Fibroblast of skin of left quadriceps (primary cell): ENCODE measurements around the gene SMAD5.

ENCODE experiments used
- DNase-seq, 2 experiments: peaks; one replicate each; pipeline ENCODE4 v3.0.0-alpha.2; 2013; ENCODE audit warnings: low read depth in 2 of 2

The SMAD5 gene

GRCh38 chr5:136155761-136156160 lies 23.1 kb downstream of the SMAD5 start:
- no peak for DNase-seq

GRCh38 chr5:136157514-136157913 lies 24.9 kb downstream of the SMAD5 start:
- no peak for DNase-seq

- peak; percentile 21 to 28 for DNase-seq
Observed at GRCh38 chr5:136159457-136159856, 26.8 kb downstream of the SMAD5 start.

DNA sequence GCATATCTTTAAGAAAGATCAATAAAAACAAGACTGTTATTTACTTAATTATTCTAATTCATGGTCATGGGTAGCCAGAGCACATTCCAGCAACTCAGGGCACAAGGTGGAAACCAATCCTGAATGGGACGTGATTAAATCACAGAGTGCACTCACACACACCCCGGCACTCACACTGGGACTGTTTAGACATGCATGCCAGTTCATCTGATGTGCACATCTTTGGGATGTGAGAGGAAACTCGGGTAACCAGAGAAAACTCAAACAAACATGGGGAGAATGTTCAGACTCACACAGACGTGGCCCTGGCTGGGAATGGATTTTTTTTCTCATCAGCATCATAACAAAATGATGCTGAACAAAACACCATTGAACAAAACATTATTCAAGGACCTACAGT lies 29.4 kb downstream of the SMAD5 start:
- no peak for DNase-seq

GRCh38 chr5:136164226-136164625 lies 31.6 kb downstream of the SMAD5 start:
- no peak for DNase-seq

DNA sequence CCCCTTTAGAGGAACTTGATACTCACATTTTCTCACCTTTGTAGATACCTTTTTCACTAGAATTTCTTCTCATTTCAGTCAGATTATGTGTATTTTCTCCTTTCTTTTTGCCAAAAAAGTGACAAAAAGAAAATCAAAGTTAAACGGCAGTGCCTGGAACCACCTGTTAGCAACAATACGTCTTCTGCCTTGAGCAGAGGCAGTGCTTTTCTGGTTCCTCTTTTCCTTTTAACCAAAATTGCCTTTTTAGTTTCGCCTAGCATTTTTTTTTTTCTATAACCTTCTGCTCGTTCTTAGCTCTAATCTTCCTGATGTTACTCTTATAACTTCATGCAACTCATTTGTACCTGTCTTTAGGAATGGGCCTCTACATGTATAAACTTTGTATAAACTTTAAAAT lies 34.3 kb downstream of the SMAD5 start:
- DNase-seq = no peak

GRCh38 chr5:136169218-136169617 lies 36.6 kb downstream of the SMAD5 start:
- DNase-seq = no peak

DNA sequence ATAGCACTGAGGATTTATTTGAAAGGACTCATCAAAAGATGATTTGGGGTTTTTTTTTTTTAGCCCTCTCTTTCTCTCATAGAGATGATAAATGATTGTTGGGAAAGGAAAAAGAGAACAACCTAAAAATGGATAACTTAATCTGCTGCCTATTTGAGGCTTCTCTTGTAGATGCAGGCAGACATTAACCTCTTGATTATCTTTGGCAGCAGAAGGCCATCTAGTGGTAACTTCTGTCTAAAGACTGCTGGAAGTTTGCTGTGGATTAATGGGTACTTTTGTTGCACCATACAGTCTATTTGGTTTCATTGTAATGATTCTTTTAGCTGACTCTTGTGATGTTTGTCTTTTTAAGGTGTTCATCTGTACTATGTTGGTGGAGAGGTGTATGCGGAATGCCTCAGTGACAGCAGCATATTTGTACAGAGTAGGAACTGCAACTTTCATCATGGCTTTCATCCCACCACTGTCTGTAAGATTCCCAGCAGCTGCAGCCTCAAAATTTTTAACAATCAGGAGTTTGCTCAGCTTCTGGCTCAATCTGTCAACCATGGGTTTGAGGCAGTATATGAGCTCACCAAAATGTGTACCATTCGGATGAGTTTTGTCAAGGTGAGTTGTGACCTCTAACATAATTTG lies 41.5 kb downstream of the SMAD5 start:
- DNase-seq = peak; percentile 32 to 34

DNA sequence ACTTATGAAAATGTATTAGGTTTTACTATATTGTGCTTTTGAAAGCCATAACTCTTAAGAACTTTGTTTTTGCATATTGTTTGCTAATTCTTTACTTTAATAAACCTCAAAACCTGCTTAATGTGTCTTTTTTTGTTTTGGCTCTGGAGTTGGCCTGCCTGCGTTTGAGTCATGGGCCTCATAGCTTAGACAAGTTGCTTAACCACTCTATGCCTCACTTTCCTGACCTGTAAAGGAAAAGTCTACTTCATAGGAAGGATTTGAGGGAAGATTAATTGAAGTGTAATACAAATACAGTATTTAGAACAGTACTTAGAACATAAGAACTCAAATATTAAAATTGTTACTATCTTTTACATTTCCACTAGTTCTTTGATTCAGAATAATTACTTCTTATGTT lies 50.0 kb downstream of the SMAD5 start:
- DNase-seq = no peak

DNA sequence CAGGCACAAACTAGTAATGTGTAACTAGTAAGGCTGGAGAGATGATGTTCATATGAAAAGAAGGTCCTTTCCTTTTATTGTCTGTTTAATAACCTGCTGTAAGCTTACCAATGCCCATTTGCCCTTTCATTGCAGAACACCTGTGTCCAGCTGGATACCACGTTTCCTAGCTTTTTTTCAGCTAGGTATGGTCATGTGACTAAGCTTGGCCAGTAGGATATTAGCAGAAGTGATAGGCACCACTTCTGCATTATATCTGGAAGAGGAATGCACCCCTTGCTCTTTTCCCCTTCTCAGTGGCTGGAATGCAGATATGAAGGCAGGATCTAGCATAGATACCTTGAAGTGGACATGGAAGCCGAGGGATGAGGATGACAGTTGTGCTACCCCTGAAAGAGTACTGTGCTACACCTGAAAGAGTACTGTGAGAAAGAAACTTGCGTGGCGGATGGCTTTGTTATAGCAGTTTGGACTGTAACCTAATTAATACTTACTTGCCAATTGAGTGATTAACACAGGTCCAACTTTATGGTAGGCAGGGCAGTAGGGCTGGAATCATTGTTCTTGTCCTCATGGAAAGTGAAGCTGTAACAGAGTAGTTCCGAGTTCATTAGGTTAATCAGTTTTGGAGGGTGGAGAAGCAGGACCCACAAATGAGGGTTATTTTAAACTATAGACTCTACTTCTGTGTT lies 53.5 kb downstream of the SMAD5 start:
- no peak for DNase-seq

GRCh38 chr5:136186796-136187195 lies 54.2 kb downstream of the SMAD5 start:
- DNase-seq = no peak

DNA sequence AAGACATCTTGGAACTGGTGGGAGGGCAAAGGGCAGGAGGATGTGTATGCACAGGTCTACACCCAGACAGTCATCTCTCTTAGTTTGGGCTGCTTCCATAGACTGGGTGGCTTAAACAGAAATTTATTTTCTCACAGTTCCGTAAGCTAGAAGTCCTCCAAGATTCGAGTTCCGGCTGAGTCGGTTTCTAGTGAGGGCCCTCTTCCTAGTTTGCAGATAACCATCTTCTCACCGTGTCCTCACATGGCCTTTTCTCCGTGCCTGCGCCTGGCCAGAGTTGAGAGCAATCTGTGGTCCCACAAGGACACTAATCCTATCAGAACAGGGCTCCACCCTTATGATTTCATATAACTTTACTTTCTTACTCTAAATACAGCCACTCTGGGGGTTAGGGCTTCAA lies 56.2 kb downstream of the SMAD5 start:
- DNase-seq = no peak

- DNase-seq = no peak
Observed at GRCh38 chr5:136190091-136190720, 57.6 kb downstream of the SMAD5 start.

DNA sequence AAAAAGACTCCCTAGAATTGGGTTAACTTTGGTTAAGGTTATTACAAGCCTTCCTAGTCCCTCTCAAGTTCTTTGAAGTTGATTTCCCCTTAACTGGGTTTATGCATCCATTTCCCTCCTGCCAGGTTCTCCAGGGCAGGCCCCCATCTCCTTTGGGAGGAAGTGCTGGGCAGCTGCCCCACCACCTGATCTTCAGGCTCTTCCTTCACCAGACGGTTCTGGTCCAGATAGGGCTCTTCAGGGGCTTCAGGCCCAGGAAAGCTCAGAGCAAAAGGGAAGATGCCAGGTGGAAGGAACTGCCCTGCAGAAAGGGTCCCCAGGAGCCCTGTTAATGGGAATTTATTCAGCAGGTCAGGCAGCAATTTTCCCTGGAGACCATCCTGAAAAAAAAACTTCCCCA lies 58.3 kb downstream of the SMAD5 start:
- no peak for DNase-seq

- no peak for DNase-seq
Observed at GRCh38 chr5:136191304-136192014, 58.8 kb downstream of the SMAD5 start.

DNA sequence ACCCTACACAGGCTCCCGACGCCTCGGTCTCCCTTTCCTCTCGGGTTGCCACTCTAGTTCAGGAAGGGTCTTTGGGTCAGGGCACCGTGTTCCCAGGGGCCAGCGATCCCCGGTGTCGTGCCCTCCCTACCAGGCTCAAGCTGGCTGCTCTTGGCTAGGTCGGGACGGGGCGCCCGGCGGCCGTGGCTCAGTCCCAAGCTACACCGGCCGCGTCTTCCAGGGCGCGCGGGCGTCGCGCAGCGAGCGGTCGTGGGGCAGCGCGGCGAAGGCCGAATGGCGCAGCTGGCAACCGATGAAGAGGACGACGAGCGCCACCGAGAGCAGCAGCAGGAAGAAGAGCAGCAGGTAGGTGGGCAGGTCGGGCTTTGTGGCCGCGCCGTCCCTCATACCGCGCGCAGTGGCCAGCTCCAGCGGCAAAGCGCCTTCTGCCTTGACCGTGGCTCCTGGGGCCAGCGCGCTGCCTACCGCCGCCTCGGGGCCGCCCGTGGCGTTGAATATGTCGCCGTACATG lies 59.4 kb downstream of the SMAD5 start:
- DNase-seq = no peak

GRCh38 chr5:136192526-136193321 lies 60.1 kb downstream of the SMAD5 start, which contains the start of gene SMIM32:
TSS of gene SMIM32 (minus strand) at chr5:136193162. CDS start at chr5:136192524, 638 bp downstream.
- DNase-seq = no peak

GRCh38 chr5:136193322-136193935 lies 60.8 kb downstream of the SMAD5 start:
- DNase-seq = no peak

GRCh38 chr5:136194576-136194975 lies 61.9 kb downstream of the SMAD5 start:
- DNase-seq = no peak

GRCh38 chr5:136195971-136196820 lies 63.6 kb downstream of the SMAD5 start:
- DNase-seq = no peak
